ENCODE data around the gene CNPY4.

CNPY4 gene

GRCh38 chr7:100169147-100169850 is 49.9 kb downstream of the CNPY4 start:
- TF ChIP-seq CTCF (IDR thresholded peaks at IDR 0.05; ENCODE audit: control insufficient read depth, extremely low read depth, insufficient read depth), result no peak
- DNase-seq (ENCODE audit: low read depth), result no peak
- H3K4me3 ChIP-seq (ENCODE audit: low read depth, low read length), result no peak overlapping the region

- no peak for TF ChIP-seq CTCF (IDR thresholded peaks at IDR 0.05; ENCODE audit: control insufficient read depth, extremely low read depth, insufficient read depth)
- no peak overlapping the region for H3K4me3 ChIP-seq (ENCODE audit: low read depth, low read length)
- no peak for DNase-seq (ENCODE audit: low read depth)
Measured at GRCh38 chr7:100170101-100170897, 50.9 kb downstream of the CNPY4 start.

- H3K4me3 ChIP-seq (ENCODE audit: low read depth, low read length), result no peak overlapping the region
- TF ChIP-seq CTCF (IDR thresholded peaks at IDR 0.05; ENCODE audit: control insufficient read depth, extremely low read depth, insufficient read depth), result no peak
- DNase-seq (ENCODE audit: low read depth), result no peak
Measured at GRCh38 chr7:100171087-100171681, 51.8 kb downstream of the CNPY4 start.

- H3K4me3 ChIP-seq (ENCODE audit: low read depth, low read length), result no peak overlapping the region
- DNase-seq (ENCODE audit: low read depth), result no peak
- no peak for TF ChIP-seq CTCF (IDR thresholded peaks at IDR 0.05; ENCODE audit: control insufficient read depth, extremely low read depth, insufficient read depth)
Measured at GRCh38 chr7:100171840-100172239, 52.4 kb downstream of the CNPY4 start.

GRCh38 chr7:100173806-100174495 is 54.5 kb downstream of the CNPY4 start:
- no peak overlapping the region for H3K4me3 ChIP-seq (ENCODE audit: low read depth, low read length)
- no peak for TF ChIP-seq CTCF (IDR thresholded peaks at IDR 0.05; ENCODE audit: control insufficient read depth, extremely low read depth, insufficient read depth)
- DNase-seq (ENCODE audit: low read depth), result no peak

- H3K4me3 ChIP-seq (ENCODE audit: low read depth, low read length), result no peak overlapping the region
- TF ChIP-seq CTCF (IDR thresholded peaks at IDR 0.05; ENCODE audit: control insufficient read depth, extremely low read depth, insufficient read depth), result no peak
- no peak for DNase-seq (ENCODE audit: low read depth)
Measured at GRCh38 chr7:100174582-100174981, 55.1 kb downstream of the CNPY4 start.
